GM12873 (cell line): Measurements from ENCODE around the gene LMLN.

ENCODE experiments used
- TF ChIP-seq, protein P1 (sequence below): IDR thresholded peaks from 2 replicates; pipeline ENCODE4 v1.5.1; 2012; ENCODE audit warnings: low read depth, mild to moderate bottlenecking, moderate library complexity, low read length, control low read depth; ENCODE audit not compliant: insufficient read depth; ENCODE audit errors: missing control alignments

Gene LMLN

DNA sequence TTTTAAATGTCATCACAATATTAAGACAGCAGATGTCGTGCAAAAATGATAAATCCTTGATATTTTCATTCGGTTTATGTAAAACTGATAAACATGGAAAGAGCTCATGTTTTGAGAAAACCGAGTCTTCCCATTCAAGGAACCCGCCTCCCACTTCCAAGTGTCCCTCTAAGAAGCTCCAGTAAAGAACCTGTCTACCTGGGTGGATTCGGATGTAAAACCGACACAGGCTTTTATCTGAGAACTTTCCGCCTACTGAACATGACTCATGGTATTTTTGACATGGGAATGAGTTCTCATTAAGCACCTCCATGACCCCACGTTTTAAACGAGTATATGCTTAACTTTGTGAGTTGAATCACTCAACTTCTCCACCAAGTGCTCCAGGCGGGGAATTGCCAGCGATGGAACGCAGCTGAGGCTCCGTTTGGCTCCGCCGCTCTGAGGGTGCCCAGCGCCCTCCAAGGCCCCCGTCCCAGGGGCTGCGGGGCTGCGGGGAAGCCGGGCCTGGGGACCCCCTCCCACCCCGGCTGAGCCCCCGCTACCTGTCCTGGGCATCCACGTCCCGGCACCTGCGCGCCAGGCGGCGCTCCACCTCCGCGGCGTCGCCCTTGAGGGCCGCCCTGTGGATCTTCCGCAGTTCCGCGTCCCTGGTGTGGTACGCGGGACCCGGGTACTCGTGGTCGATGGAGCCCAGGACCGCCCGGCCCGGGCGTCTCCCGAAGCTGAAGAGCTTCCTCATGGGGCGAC is 119.9 kb downstream of the LMLN start:
- TF ChIP-seq, protein P1, sequence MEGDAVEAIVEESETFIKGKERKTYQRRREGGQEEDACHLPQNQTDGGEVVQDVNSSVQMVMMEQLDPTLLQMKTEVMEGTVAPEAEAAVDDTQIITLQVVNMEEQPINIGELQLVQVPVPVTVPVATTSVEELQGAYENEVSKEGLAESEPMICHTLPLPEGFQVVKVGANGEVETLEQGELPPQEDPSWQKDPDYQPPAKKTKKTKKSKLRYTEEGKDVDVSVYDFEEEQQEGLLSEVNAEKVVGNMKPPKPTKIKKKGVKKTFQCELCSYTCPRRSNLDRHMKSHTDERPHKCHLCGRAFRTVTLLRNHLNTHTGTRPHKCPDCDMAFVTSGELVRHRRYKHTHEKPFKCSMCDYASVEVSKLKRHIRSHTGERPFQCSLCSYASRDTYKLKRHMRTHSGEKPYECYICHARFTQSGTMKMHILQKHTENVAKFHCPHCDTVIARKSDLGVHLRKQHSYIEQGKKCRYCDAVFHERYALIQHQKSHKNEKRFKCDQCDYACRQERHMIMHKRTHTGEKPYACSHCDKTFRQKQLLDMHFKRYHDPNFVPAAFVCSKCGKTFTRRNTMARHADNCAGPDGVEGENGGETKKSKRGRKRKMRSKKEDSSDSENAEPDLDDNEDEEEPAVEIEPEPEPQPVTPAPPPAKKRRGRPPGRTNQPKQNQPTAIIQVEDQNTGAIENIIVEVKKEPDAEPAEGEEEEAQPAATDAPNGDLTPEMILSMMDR = no peak

DNA sequence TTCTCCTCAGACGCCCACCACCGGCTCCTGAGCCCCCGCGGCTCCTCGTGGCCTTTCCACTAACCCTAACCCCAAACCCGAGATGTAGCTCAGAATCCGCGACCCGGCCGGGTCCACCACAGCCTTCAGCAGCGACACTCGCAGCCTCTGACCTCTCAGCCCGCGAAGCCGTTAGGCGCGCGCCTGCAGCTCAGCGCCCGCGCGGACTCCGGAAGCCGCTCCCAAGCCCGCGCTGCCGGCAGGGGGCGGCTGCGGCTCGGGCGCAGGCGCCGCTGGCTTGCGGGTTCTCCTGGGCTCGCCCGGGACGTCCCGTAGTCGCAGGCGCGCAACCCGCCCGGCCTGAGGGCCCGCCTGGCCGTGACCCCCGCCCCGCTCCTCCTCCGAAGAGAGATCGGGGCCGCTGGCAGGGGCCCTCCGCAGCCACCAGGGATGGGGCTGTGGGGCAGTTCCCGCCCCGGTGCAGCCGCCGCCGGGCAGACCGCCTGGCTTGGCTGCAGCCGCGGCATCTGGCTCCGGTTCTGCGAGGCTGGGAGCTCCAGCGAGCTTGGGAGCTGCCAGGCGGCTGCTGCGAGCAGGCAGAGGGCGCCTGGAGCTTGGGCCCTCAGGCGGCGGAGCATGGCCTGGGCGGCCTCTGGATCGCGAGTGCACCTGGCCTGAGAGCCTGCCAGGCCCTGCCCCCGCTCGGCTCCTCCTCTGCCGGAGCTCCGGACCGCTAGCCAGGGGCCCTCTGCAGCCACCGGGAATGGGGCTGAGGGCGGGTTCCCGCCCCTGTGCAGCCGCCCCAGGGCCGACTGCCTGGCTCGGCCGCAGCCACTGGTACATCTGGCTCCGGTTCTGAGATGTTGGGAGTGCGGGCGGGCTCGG is 120.7 kb downstream of the LMLN start:
- TF ChIP-seq, protein P1 = peak; percentile 48

DNA sequence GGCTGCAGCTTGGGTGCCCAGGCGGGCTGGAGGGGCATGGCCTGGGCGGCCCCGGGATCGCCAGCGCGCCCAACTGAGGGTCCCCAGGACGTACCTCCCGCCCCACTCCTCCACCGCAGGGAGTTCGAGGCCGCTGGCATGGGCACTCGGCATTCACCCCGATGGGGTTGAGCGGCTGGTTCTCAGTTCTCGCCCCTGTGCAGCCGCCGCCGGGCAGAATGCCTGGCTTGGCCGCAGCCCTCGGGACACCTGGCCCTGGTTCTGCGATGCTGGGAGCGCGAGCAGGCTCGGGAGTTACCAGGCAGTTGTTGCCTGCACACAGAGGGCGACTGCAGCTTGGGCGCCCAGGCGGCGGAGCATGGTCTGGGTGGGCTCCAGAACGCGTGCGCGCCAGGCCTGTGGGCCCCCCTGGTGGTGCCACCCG is 121.4 kb downstream of the LMLN start:
- TF ChIP-seq, protein P1 = no peak

DNA sequence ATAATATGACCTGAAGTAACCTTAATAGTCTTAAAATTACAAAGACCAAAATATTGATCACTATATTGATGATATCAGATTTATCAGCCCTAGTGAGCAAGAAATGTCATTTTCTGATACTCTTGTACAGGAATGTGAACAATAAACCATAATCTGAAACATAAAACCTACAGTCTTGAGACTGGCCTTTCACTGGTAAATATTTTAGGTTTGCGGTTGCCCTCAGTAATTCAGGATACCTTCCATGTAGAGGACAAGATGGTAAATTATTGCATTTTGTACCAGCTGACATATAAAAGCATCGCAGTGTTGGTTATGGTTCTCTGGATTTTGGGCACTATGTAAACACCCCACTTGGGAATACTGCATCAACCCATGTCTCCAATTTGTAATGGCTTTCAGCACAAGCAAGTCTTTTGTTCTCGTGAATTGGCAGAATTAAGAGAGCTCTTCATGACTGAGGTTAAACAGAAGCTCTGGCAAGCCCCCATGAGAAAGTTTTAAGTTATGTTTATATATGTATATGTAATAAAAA is 128.5 kb downstream of the LMLN start:
- TF ChIP-seq, protein P1 = no peak

DNA sequence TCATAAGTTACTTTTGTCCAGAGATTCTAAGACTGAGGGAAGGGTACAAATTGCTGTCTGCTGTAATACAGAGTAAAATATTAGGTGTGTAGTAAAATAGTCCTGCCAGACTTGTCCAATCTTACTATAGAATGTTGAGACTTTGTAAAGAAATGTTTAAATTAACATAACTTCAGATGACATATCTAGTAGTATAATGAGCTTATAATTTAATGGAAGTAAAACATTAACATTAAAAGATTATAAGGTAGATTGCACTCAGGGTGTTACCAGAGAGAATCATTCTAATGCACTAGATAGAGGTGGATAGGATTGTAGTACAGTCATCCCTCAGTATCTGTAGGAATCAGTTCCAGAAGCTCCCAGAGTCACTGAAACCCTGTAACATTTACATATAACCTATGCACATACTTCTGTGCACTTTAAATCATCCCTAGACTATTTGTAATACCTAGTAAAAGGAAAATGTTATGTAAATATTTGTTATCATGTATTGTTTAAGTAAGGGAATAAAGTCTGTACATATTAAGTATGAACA is 130.8 kb downstream of the LMLN start:
- TF ChIP-seq, protein P1 = no peak

DNA sequence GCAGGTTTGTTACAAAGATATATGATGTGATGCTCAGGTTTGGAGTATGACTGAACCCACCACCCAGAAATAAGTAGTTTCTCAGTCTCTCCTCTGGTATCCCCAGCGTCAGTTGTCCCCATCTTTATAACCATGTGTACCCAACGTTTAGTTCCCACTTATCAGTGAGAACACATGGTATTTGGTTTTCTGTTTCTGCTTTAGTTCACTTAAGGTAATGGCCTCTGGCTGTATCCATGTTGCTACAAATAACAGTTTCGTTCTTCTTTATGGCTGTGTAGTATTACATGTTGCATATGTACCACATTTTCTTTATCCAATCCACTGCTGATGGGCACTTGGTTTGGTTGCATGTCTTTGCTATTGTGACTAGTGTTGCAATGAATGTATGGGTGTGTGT is 132.3 kb downstream of the LMLN start:
- TF ChIP-seq, protein P1 = no peak

DNA sequence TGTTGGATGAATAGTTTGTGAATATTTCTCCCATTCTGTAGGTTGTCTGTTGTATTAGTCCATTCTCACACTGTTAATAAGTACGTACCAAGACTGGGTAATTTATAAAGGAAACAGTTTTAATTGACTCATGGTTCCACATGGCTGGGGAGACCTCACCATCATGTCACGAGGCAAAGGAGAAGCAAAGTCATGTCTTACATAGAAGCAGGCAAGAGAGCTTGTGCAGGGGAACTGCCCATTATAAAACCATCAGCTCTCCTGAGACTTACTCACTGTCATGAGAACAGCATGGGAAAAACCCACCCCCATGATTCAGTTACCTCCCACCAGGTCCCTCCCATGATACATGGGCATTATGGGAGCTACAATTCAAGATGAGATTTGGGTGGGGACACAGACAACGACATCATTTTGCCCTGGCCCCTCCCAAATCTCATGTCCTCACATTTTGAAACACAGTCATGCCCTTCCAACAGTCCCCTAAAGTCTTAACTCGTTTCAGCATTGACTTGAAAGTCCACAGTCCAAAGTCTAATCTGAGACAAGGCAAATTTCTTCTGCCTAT is 133.2 kb downstream of the LMLN start:
- TF ChIP-seq, protein P1 = no peak
